Smooth muscle cell (in vitro differentiated cells): ENCODE results near the gene SSH3. TPM values are rescaled to one million over a fixed set of nuclear protein-coding genes. Genes with fewer than 3 reads are reported as not detected.

Source experiments
- DNase-seq: peaks from one replicate; lab custom pipeline; 2025; ENCODE audit not compliant: unreplicated experiment; lab: John Stamatoyannopoulos, UW
- H2AFZ ChIP-seq: fragments of 200-600 bp; sonication (generic); 2 replicates; pipeline ENCODE4 v1.6.0; 2016; ENCODE audit warnings: antibody characterized with exemption, low read depth, mild to moderate bottlenecking
- H3F3A ChIP-seq: fragments of 200-600 bp; sonication (generic); 2 replicates; pipeline ENCODE4 v1.6.0; 2017; ENCODE audit warnings: antibody characterized with exemption, low read depth
- H3K27ac ChIP-seq: fragments of 200-600 bp; sonication (generic); 2 replicates; pipeline ENCODE4 v1.5.1; 2016; ENCODE audit warnings: low read depth, mild to moderate bottlenecking
- H3K27me3 ChIP-seq: fragments of 200-600 bp; sonication (generic); 2 replicates; pipeline ENCODE4 v1.6.1; 2016; ENCODE audit warnings: low read depth, mild to moderate bottlenecking
- H3K36me3 ChIP-seq: fragments of 200-600 bp; sonication (generic); 2 replicates; pipeline ENCODE4 v1.5.1; 2016; ENCODE audit warnings: low read depth
- H3K4me1 ChIP-seq: fragments of 200-600 bp; sonication (generic); 2 replicates; pipeline ENCODE4 v1.5.1; 2016; ENCODE audit warnings: low read depth
- H3K4me2 ChIP-seq: fragments of 200-600 bp; sonication (generic); 2 replicates; pipeline ENCODE4 v1.6.0; 2016; ENCODE audit warnings: mild to moderate bottlenecking
- H3K4me3 ChIP-seq: fragments of 200-600 bp; sonication (generic); 2 replicates; pipeline ENCODE4 v1.5.1; 2016; ENCODE audit warnings: mild to moderate bottlenecking
- H3K79me2 ChIP-seq: fragments of 200-600 bp; sonication (generic); 2 replicates; pipeline ENCODE4 v1.6.0; 2016; ENCODE audit warnings: low read depth, mild to moderate bottlenecking
- H3K9ac ChIP-seq: fragments of 200-600 bp; sonication (generic); 2 replicates; pipeline ENCODE4 v1.6.0; 2016; ENCODE audit warnings: low read depth
- H3K9me3 ChIP-seq: fragments of 200-600 bp; sonication (generic); replicated peaks from 2 replicates; pipeline ENCODE4 v1.5.1; 2016; ENCODE audit warnings: low read depth
- H4K20me1 ChIP-seq: fragments of 200-600 bp; sonication (generic); 2 replicates; pipeline ENCODE4 v1.6.0; 2016; ENCODE audit warnings: low read depth
- WGBS: methylation state at CpG from one replicate; pipeline ENCODE4 v1.1.7; 2016; ENCODE audit warnings: low lambda C conversion rate; 5-methylcytosine and 5-hydroxymethylcytosine counted together
- polyA plus RNA-seq: library from polyadenylated mRNA; unstranded; fragments of >200 nt; fragmentation: Nextera tagmentation; extraction: Ambion mirVana; gene quantifications from 2 replicates; pipeline ENCODE4 v1.2.1, GENCODE V29; 2016
- total RNA-seq: library from RNA; depleted of rRNA; stranded (reverse); fragments of >200 nt; gene quantifications from 2 replicates; pipeline ENCODE4 v1.2.3, GENCODE V29; 2014
- TF ChIP-seq, protein P1 (sequence below): fragments of 200-600 bp; sonication (generic); IDR thresholded peaks from 2 replicates; pipeline ENCODE4 v1.5.1; 2017; ENCODE audit warnings: borderline replicate concordance, mild to moderate bottlenecking, antibody characterized with exemption; ENCODE audit not compliant: insufficient read depth, poor library complexity, severe bottlenecking

Gene SSH3
- total and polyA plus RNA-seq, 2 experiments from 2014 or later, result 23.9 to 29.3 TPM

DNA sequence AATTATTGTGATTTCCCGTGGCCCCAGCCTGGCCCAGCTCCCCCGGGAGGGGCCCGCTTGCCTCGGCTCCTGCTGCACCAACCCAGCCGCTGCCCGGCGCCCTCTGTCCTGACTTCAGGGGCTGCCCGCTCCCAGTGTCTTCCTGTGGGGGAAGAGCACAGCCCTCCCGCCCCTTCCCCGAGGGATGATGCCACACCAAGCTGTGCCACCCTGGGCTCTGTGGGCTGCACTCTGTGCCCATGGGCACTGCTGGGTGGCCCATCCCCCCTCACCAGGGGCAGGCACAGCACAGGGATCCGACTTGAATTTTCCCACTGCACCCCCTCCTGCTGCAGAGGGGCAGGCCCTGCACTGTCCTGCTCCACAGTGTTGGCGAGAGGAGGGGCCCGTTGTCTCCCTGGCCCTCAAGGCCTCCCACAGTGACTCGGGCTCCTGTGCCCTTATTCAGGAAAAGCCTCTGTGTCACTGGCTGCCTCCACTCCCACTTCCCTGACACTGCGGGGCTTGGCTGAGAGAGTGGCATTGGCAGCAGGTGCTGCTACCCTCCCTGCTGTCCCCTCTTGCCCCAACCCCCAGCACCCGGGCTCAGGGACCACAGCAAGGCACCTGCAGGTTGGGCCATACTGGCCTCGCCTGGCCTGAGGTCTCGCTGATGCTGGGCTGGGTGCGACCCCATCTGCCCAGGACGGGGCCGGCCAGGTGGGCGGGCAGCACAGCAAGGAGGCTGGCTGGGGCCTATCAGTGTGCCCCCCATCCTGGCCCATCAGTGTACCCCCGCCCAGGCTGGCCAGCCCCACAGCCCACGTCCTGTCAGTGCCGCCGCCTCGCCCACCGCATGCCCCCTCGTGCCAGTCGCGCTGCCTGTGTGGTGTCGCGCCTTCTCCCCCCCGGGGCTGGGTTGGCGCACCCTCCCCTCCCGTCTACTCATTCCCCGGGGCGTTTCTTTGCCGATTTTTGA lies 17.5 kb upstream of the SSH3 start:
- no peak overlapping the region for H3K9ac ChIP-seq
- H3K27me3 ChIP-seq, result no peaks in the 10 kb centered on the region
- TF ChIP-seq, protein P1, sequence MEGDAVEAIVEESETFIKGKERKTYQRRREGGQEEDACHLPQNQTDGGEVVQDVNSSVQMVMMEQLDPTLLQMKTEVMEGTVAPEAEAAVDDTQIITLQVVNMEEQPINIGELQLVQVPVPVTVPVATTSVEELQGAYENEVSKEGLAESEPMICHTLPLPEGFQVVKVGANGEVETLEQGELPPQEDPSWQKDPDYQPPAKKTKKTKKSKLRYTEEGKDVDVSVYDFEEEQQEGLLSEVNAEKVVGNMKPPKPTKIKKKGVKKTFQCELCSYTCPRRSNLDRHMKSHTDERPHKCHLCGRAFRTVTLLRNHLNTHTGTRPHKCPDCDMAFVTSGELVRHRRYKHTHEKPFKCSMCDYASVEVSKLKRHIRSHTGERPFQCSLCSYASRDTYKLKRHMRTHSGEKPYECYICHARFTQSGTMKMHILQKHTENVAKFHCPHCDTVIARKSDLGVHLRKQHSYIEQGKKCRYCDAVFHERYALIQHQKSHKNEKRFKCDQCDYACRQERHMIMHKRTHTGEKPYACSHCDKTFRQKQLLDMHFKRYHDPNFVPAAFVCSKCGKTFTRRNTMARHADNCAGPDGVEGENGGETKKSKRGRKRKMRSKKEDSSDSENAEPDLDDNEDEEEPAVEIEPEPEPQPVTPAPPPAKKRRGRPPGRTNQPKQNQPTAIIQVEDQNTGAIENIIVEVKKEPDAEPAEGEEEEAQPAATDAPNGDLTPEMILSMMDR, result no peak
- peaks cover 7% of the 10 kb centered on the region for H3K4me1 ChIP-seq
- WGBS, result 98% methylated on average over 37 of the region's 39 CpGs
- no peaks in the 10 kb centered on the region for H3K9me3 ChIP-seq
- H3K27ac ChIP-seq, result peak overlapping the region; percentile 94
- H3K36me3 ChIP-seq, result peaks cover 6% of the 10 kb centered on the region
- no peak overlapping the region for H3K4me3 ChIP-seq
- peaks cover 14% of the 10 kb centered on the region for H3K79me2 ChIP-seq
- H4K20me1 ChIP-seq, result peaks cover 3% of the 10 kb centered on the region
- H3F3A ChIP-seq, result peaks cover 4% of the 10 kb centered on the region
- no peak overlapping the region for H3K4me2 ChIP-seq
- DNase-seq, result no peak
- H2AFZ ChIP-seq, result no peak overlapping the region

DNA sequence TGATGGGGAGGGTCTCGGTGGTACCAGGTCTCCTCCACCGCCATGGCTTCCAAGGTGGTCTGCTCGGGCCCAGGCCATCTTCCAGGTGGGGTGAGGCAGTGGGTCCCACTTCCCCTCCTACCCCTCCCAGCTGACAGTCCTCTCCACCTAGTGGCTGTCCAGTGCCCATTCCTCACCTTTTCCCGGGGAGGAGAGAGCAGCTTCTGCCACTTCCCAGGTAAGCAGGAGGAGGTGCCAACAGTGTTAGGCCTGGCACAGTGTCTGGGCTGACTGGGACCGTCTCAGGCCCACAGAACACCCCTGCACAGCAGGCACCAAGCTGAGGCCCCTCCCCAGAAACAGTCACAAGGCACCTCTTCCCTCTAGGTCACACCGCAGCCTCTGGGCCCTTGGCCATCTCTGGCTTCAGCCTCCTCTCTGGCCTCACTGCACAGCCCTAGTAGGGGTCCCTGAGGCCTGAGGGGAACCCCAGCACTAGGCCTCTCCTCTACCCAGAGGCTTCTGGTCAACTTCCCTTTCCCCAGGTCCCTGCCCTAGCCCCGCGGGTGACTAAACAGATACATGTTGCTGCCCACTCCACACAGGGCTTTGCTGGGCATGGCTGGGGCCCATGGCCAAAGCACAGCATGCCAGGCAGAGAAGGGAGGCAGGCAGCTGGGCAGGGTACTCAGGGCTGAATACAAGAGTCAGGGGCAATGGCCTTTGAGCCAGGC lies 16.6 kb upstream of the SSH3 start:
- Histone ChIP-seq H3K4me2 (no peak overlapping the region), H4K20me1 (peaks cover 12% of the 10 kb centered on the region), H3K9ac (peak overlapping the region; percentile 84), H3K27me3 (no peaks in the 10 kb centered on the region), H2AFZ (no peak overlapping the region), H3K79me2 (peaks cover 23% of the 10 kb centered on the region), H3F3A (peaks cover 4% of the 10 kb centered on the region), H3K27ac (peak overlapping the region; percentile 94), H3K36me3 (peaks cover 6% of the 10 kb centered on the region), H3K9me3 (no peaks in the 10 kb centered on the region), H3K4me3 (no peak overlapping the region), H3K4me1 (peaks cover 7% of the 10 kb centered on the region)
- DNase-seq, result no peak
- WGBS, result 98% methylated on average over 8 of the region's 8 CpGs
- TF ChIP-seq, protein P1, result peak; percentile 3

DNA sequence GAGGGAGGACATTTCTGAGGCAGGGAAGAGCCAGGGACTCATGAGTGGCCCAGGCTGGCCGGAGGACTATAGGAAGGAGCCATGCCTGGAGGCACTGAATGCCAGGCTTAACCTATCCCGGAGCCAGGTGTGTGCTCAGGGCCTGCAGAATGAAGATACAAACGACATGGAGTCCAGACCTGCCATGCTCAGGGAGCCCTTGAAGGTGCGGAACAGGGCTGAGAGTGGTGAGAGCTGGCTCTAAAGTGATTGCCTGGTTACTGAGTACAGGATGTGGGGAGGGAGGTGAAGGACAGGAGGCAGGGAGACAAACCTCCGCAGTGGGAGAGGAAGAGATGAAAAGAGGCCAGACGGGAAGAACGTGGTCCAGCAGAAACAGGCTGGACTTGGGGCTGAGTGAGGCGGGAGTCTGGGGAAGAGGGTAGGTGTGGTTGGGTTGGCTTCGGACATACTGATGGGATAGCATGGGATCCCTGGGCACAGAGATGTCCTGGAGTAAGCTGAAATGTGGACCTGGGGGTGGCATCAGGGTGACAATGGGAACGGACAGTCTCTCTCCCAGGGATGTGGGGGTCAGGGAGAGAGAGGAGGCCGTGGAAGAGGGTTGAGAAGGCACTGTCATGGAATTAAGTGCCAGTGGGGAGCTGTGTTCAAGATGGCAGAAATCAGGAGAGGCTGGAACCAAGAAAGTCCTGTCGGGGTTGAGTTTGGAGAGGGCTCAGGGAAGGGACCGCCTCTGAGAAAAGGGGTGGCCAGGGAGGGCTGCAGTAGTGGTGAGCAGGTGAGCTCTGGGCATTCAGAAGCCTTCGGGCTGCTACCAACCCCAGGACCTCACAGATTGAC lies 15.8 kb upstream of the SSH3 start:
- no peaks in the 10 kb centered on the region for H3K27me3 ChIP-seq
- no peaks in the 10 kb centered on the region for H3K9me3 ChIP-seq
- WGBS, result 91% methylated on average over 14 of the region's 14 CpGs
- H3K4me2 ChIP-seq, result peak overlapping the region; percentile 100
- peak overlapping the region; percentile 94 for H3K4me3 ChIP-seq
- H3K9ac ChIP-seq, result peak overlapping the region; percentile 84
- H3K27ac ChIP-seq, result peak overlapping the region; percentile 94
- no peak for DNase-seq
- peaks cover 4% of the 10 kb centered on the region for H3F3A ChIP-seq
- peaks cover 30% of the 10 kb centered on the region for H3K79me2 ChIP-seq
- TF ChIP-seq, protein P1, result no peak
- H3K36me3 ChIP-seq, result peaks cover 6% of the 10 kb centered on the region
- peaks cover 9% of the 10 kb centered on the region for H3K4me1 ChIP-seq
- peaks cover 19% of the 10 kb centered on the region for H4K20me1 ChIP-seq
- H2AFZ ChIP-seq, result no peak overlapping the region
